Neural progenitor cell (in vitro differentiated cells): ENCODE data around the gene ARG2. TPM values are rescaled to one million over a fixed set of nuclear protein-coding genes. Genes with fewer than 3 reads are reported as not detected.
"Not testable (repeated sequence)": the region's sequence is repeated elsewhere in the genome, so short reads cannot be mapped to it uniquely, and the experiment has no call there.

ENCODE experiments used
- DNase-seq: peaks from one replicate; pipeline ENCODE4 v3.0.0-alpha.2; 2016; ENCODE audit warnings: low spot score
- H2AFZ ChIP-seq: fragments of 200-600 bp; sonication (generic); replicated peaks from 2 replicates; pipeline ENCODE4 v1.6.1; 2016; ENCODE audit warnings: antibody characterized with exemption
- H3F3A ChIP-seq: fragments of 200-600 bp; sonication (generic); 2 replicates; pipeline ENCODE4 v1.6.1; 2016; ENCODE audit warnings: antibody characterized with exemption, low read depth
- H3K27ac ChIP-seq: fragments of 200-600 bp; sonication (generic); 2 replicates; pipeline ENCODE4 v1.5.1; 2016; ENCODE audit warnings: mild to moderate bottlenecking
- H3K27me3 ChIP-seq: fragments of 200-600 bp; sonication (generic); 2 replicates; pipeline ENCODE4 v1.6.1; 2016; ENCODE audit warnings: mild to moderate bottlenecking, moderate library complexity
- H3K36me3 ChIP-seq: fragments of 200-600 bp; sonication (generic); 2 replicates; pipeline ENCODE4 v1.5.1; 2016
- H3K4me1 ChIP-seq: fragments of 200-600 bp; sonication (generic); 2 replicates; pipeline ENCODE4 v1.6.1; 2016; ENCODE audit warnings: mixed run types
- H3K4me2 ChIP-seq: fragments of 200-600 bp; sonication (generic); 2 replicates; pipeline ENCODE4 v1.6.1; 2016
- H3K4me3 ChIP-seq: fragments of 200-600 bp; sonication (generic); 2 replicates; pipeline ENCODE4 v1.5.1; 2016
- H3K79me2 ChIP-seq: fragments of 200-600 bp; sonication (generic); 2 replicates; pipeline ENCODE4 v1.6.1; 2016; ENCODE audit warnings: low read depth
- H3K9ac ChIP-seq: fragments of 200-600 bp; sonication (generic); 2 replicates; pipeline ENCODE4 v1.6.1; 2016
- H3K9me3 ChIP-seq: fragments of 200-600 bp; sonication (generic); 2 replicates; pipeline ENCODE4 v1.5.1; 2016; ENCODE audit warnings: low read depth
- H4K20me1 ChIP-seq: fragments of 200-600 bp; sonication (generic); 2 replicates; pipeline ENCODE4 v1.6.1; 2016; ENCODE audit warnings: low read depth
- H3K27ac Mint-ChIP-seq: 3 replicates; pipeline ENCODE4 v1.8.0; 2021; ENCODE audit warnings: mixed read lengths
- H3K27me3 Mint-ChIP-seq: 2 replicates; pipeline ENCODE4 v1.8.0; 2022; ENCODE audit warnings: low read depth, mild to moderate bottlenecking, inconsistent platforms, moderate library complexity, mixed read lengths; ENCODE audit not compliant: insufficient read depth
- H3K36me3 Mint-ChIP-seq: 3 replicates; pipeline ENCODE4 v1.8.0; 2021; ENCODE audit warnings: mixed read lengths
- H3K4me1 Mint-ChIP-seq: 3 replicates; pipeline ENCODE4 v1.8.0; 2021; ENCODE audit warnings: mixed read lengths
- H3K4me3 Mint-ChIP-seq: 3 replicates; pipeline ENCODE4 v1.8.0; 2021; ENCODE audit warnings: mild to moderate bottlenecking, moderate library complexity, mixed read lengths
- H3K9me3 Mint-ChIP-seq: 3 replicates; pipeline ENCODE4 v1.8.0; 2020; ENCODE audit warnings: mixed read lengths
- EZH2 ChIP-seq: fragments of 200-600 bp; sonication (generic); IDR thresholded peaks from 2 replicates; pipeline ENCODE4 v1.6.1; 2017; ENCODE audit warnings: antibody characterized with exemption, mild to moderate bottlenecking, moderate library complexity
- EZH2phosphoT487 ChIP-seq: fragments of 200-600 bp; sonication (generic); IDR thresholded peaks from 2 replicates; pipeline ENCODE4 v1.6.1; 2017; ENCODE audit warnings: antibody characterized with exemption
- total RNA-seq: library from RNA; depleted of rRNA; stranded (reverse); fragments of >200 nt; gene quantifications from 2 replicates; pipeline ENCODE4 v1.2.3, GENCODE V29; 2015; ENCODE audit warnings: low replicate concordance
- TF ChIP-seq, protein P1 (sequence below): fragments of 200-600 bp; sonication (generic); IDR thresholded peaks from 2 replicates; pipeline ENCODE4 v1.5.1; 2017; ENCODE audit warnings: antibody characterized with exemption, mild to moderate bottlenecking

ARG2 gene
- total RNA-seq, 1 donor from 2014 or later = 92.4 TPM

DNA sequence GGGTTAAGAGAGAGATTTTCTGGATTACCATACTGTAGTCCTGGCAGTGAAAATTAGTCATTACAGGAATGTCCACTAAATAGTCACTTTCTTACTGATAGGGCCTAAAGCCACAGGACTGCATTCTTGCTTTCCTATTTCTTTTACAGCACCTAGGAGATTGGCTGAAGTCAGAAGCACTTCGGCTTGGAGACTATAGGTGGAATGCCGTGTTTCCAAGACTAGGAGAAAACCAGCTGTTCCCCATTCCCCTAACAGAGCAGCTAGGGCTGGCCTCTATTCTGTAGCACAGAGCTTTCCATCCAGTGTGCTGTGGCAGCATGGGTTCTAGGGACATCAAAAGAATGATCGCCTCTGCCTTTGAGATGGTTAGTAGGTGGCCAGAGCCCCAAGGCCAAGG is 34.7 kb upstream of the ARG2 start:
- TF ChIP-seq, protein P1, sequence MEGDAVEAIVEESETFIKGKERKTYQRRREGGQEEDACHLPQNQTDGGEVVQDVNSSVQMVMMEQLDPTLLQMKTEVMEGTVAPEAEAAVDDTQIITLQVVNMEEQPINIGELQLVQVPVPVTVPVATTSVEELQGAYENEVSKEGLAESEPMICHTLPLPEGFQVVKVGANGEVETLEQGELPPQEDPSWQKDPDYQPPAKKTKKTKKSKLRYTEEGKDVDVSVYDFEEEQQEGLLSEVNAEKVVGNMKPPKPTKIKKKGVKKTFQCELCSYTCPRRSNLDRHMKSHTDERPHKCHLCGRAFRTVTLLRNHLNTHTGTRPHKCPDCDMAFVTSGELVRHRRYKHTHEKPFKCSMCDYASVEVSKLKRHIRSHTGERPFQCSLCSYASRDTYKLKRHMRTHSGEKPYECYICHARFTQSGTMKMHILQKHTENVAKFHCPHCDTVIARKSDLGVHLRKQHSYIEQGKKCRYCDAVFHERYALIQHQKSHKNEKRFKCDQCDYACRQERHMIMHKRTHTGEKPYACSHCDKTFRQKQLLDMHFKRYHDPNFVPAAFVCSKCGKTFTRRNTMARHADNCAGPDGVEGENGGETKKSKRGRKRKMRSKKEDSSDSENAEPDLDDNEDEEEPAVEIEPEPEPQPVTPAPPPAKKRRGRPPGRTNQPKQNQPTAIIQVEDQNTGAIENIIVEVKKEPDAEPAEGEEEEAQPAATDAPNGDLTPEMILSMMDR = no peak
- TF ChIP-seq EZH2phosphoT487 (no peak), EZH2 (no peak)
- no peaks in the 10 kb centered on the region for H3K79me2 ChIP-seq
- no peaks in the 10 kb centered on the region for H3K36me3 ChIP-seq
- Mint-ChIP-seq H3K4me3 (no peak overlapping the region), H3K4me1 (no peaks in the 10 kb centered on the region), H3K27me3 (peaks cover 3% of the 10 kb centered on the region), H3K27ac (no peak overlapping the region), H3K9me3 (no peaks in the 10 kb centered on the region), H3K36me3 (peaks cover 6% of the 10 kb centered on the region)
- DNase-seq = no peak
- H4K20me1 ChIP-seq = no peaks in the 10 kb centered on the region
- H3K27ac ChIP-seq = no peak overlapping the region
- H2AFZ ChIP-seq = no peak overlapping the region
- H3K4me3 ChIP-seq = no peak overlapping the region
- H3K27me3 ChIP-seq = no peaks in the 10 kb centered on the region
- H3K4me1 ChIP-seq = no peaks in the 10 kb centered on the region
- H3K9me3 ChIP-seq = no peaks in the 10 kb centered on the region
- no peaks in the 10 kb centered on the region for H3F3A ChIP-seq
- no peak overlapping the region for H3K4me2 ChIP-seq
- no peak overlapping the region for H3K9ac ChIP-seq

DNA sequence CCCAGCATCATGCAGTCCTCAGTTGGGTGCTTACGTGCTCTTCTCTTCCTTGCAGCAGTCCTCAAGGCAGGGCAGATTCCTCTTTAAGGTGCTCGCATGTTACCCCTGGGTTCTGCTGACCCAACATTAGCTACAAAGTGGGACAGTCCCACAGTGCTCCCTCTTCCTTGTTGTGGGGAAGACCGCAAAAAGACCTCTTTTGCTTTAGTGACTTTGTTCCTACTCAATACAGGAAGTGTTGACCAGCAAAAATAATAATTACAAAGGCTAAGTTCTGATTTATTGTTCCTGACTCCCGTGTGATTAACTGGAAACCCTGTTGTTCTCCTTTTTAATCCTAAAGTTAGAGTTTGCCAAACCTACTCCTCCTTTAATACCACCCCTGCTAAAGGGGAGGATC is 33.4 kb upstream of the ARG2 start:
- no peaks in the 10 kb centered on the region for H4K20me1 ChIP-seq
- H3K27ac ChIP-seq = no peak overlapping the region
- H3K4me3 ChIP-seq = no peak overlapping the region
- Mint-ChIP-seq H3K4me3 (no peak overlapping the region), H3K9me3 (no peaks in the 10 kb centered on the region), H3K4me1 (no peaks in the 10 kb centered on the region), H3K36me3 (peaks cover 6% of the 10 kb centered on the region), H3K27me3 (peaks cover 3% of the 10 kb centered on the region), H3K27ac (no peak overlapping the region)
- TF ChIP-seq, protein P1 = no peak
- TF ChIP-seq EZH2 (no peak), EZH2phosphoT487 (no peak)
- no peak overlapping the region for H3K9ac ChIP-seq
- no peaks in the 10 kb centered on the region for H3K9me3 ChIP-seq
- H3F3A ChIP-seq = no peaks in the 10 kb centered on the region
- no peaks in the 10 kb centered on the region for H3K79me2 ChIP-seq
- H2AFZ ChIP-seq = no peak overlapping the region
- H3K4me2 ChIP-seq = no peak overlapping the region
- no peak for DNase-seq
- H3K27me3 ChIP-seq = no peaks in the 10 kb centered on the region
- H3K4me1 ChIP-seq = no peaks in the 10 kb centered on the region
- H3K36me3 ChIP-seq = no peaks in the 10 kb centered on the region

GRCh38 chr14:67589204-67589770 is 30.4 kb upstream of the ARG2 start:
- H3K27me3 ChIP-seq = no peaks in the 10 kb centered on the region
- no peak overlapping the region for H2AFZ ChIP-seq
- H3K4me1 Mint-ChIP-seq = no peaks in the 10 kb centered on the region
- H3K4me3 ChIP-seq = no peak overlapping the region
- no peak for DNase-seq
- H3K36me3 Mint-ChIP-seq = peaks cover 6% of the 10 kb centered on the region
- no peaks in the 10 kb centered on the region for H3F3A ChIP-seq
- H3K9me3 ChIP-seq = no peaks in the 10 kb centered on the region
- H3K27ac ChIP-seq = no peak overlapping the region
- no peak overlapping the region for H3K4me2 ChIP-seq
- H3K4me1 ChIP-seq = no peaks in the 10 kb centered on the region
- H3K27me3 Mint-ChIP-seq = peaks cover 3% of the 10 kb centered on the region
- TF ChIP-seq, protein P1 = no peak
- no peak for TF ChIP-seq EZH2phosphoT487
- TF ChIP-seq EZH2 = no peak
- no peak overlapping the region for H3K27ac Mint-ChIP-seq
- H4K20me1 ChIP-seq = no peaks in the 10 kb centered on the region
- H3K9ac ChIP-seq = no peak overlapping the region
- H3K36me3 ChIP-seq = no peaks in the 10 kb centered on the region
- no peak overlapping the region for H3K4me3 Mint-ChIP-seq
- no peaks in the 10 kb centered on the region for H3K9me3 Mint-ChIP-seq
- no peaks in the 10 kb centered on the region for H3K79me2 ChIP-seq

- H4K20me1 ChIP-seq, DNase-seq, H3K27ac ChIP-seq, H3K9me3 ChIP-seq, H3K79me2 ChIP-seq, H3K4me1 ChIP-seq, H3K27ac Mint-ChIP-seq, H3K9ac ChIP-seq, H3K27me3 ChIP-seq, H2AFZ ChIP-seq, H3K4me2 ChIP-seq, H3K36me3 Mint-ChIP-seq, H3K27me3 Mint-ChIP-seq, H3K4me3 ChIP-seq, H3F3A ChIP-seq, H3K9me3 Mint-ChIP-seq, H3K4me1 Mint-ChIP-seq, H3K36me3 ChIP-seq, H3K4me3 Mint-ChIP-seq: not testable (repeated sequence)
Observed at GRCh38 chr14:67593650-67594049, 26.1 kb upstream of the ARG2 start.
